Measurements from ENCODE around the gene ISOC2.
A peak's percentile ranks its signal among the peaks of the same experiment; 100 is the strongest.
"Not testable (repeated sequence)": the region's sequence is repeated elsewhere in the genome, so short reads cannot be mapped to it uniquely, and the experiment has no call there.

ISOC2 gene

DNA sequence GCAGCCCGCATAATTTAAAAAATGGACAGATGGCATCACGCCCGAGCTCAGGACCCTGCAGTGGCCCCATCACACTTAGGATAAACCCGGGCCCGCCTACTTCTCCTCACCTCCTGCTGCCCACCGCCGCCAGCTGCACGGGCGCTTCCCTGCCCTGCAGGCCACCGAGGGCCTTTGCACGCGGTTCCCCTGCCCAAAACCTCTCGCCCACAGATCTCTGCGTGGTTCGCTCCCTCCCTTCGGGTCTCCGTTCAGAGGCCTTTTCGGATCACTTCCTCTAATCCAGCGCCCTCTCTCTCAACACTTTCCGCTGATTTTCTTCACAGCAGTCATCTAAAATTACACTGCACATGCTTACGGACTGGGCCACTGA is 20.1 kb downstream of the ISOC2 start:
- Histone ChIP-seq H3K27me3 (ENCODE audit: low read depth) (peaks cover 42% of the 10 kb centered on the region), H3K4me1 (no peaks in the 10 kb centered on the region), H3K9me3 (no peaks in the 10 kb centered on the region), H3K36me3 (replicated peaks) (no peaks in the 10 kb centered on the region), H3K4me3 (no peak overlapping the region)
- no peak for DNase-seq (ENCODE audit: low spot score in 2 of 2)
- in situ Hi-C loops (cut with MboI; ENCODE audit: low sequenced_read_pairs): no loop called here

DNA sequence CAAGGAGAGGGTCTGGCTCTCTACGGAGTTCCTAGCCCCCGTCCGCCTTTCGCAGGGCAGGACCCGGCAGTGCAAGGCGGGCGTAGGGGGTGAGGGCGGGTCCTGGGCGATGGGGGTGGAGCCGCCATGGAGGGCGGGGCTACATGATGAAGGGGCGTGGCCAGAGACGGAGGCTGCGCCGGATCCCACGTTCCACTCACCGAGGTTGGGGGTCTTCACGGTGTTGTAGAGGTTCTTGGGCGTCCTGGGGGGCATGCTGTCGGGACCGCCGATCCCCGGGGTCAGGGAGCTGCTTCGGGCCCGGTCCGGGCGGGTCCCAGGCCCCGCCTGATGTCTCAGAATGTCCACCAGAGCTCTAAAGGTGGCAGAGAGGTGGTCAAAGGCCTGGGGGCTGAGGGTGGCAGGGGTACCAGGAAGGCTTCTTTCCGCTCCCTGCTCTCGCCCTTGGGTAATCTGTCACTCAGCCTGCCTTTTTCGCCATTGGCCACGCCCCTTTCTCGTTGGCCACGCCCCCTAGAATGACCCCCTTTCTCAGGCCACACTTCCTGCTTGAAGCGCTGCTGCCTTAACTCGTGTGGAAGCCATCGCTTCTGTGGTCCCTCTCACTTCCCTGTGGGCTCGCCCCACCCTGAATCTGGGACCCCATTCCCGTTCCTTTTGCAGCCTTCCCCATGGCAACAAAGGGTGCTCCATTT is 20.9 kb downstream of the ISOC2 start:
- Histone ChIP-seq H3K4me1 (no peaks in the 10 kb centered on the region), H3K27me3 (ENCODE audit: low read depth) (peaks cover 40% of the 10 kb centered on the region), H3K9me3 (no peaks in the 10 kb centered on the region), H3K4me3 (no peak overlapping the region), H3K36me3 (replicated peaks) (no peaks in the 10 kb centered on the region)
- peak in 1 of 2 experiments; percentile 63 for DNase-seq (ENCODE audit: low spot score in 2 of 2)
- in situ Hi-C loops (cut with MboI; ENCODE audit: low sequenced_read_pairs): no loop called here

DNA sequence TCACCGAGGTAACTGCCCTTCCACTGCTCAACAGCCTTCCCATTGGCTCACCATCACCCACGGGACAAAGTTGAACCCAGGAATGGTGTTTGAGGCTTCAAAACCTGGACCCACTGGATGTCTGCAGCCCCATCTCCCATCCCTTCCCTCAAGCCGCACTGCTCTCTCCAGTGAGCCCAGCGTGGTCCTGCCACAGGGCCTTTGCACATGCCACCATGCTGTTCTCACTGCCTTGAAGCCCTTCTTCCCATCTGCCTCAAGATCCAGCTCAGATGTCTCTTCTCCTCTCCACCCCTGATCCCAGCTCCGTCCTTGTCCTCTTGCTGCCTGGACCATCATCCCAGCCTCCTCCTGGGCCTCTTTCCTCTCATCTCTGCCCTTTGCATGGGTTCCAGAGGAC is 22.4 kb downstream of the ISOC2 start:
- no peaks in the 10 kb centered on the region for H3K9me3 ChIP-seq
- no peak overlapping the region for H3K4me3 ChIP-seq
- DNase-seq (ENCODE audit: low spot score in 2 of 2): no peak
- H3K4me1 ChIP-seq: no peaks in the 10 kb centered on the region
- in situ Hi-C loops (cut with MboI; ENCODE audit: low sequenced_read_pairs): no loop called here
- peaks cover 27% of the 10 kb centered on the region for H3K27me3 ChIP-seq (ENCODE audit: low read depth)
- no peaks in the 10 kb centered on the region for H3K36me3 ChIP-seq (replicated peaks)

DNA sequence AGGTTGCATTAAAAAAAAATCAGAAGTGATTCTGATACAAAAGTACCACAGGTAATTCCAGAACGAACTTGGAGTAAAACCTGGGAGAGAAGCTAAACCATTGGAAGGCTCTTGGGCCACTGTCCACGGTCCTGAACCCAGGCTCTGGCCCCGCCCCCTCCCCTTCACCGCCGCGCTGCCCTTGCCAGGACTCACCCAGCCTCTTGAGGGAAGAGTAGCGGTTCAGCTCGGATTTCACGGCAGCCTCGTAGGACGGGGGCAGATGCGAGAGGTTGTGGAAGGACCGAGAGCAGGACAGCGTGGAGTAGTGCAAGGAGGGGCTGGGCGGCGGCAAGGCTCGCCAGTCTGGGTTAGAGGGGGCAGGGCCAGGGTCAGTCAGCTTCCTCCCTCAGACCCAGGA is 24.0 kb downstream of the ISOC2 start:
- Histone ChIP-seq H3K4me1 (no peaks in the 10 kb centered on the region), H3K4me3 (no peak overlapping the region), H3K27me3 (ENCODE audit: low read depth) (peaks cover 17% of the 10 kb centered on the region), H3K9me3 (no peaks in the 10 kb centered on the region), H3K36me3 (replicated peaks) (no peaks in the 10 kb centered on the region)
- in situ Hi-C loops (cut with MboI; ENCODE audit: low sequenced_read_pairs): no loop called here
- DNase-seq (ENCODE audit: low spot score in 2 of 2): peak; percentile 51 to 84

- DNase-seq (ENCODE audit: low spot score in 2 of 2): no peak
- in situ Hi-C loops (cut with MboI; ENCODE audit: low sequenced_read_pairs): no loop called here
- no peaks in the 10 kb centered on the region for H3K9me3 ChIP-seq
- no peaks in the 10 kb centered on the region for H3K36me3 ChIP-seq (replicated peaks)
- H3K4me3 ChIP-seq: no peak overlapping the region
- no peaks in the 10 kb centered on the region for H3K4me1 ChIP-seq
- H3K27me3 ChIP-seq (ENCODE audit: low read depth): peaks cover 14% of the 10 kb centered on the region
Observed at GRCh38 chr19:55436847-55437246, 24.6 kb downstream of the ISOC2 start.

DNA sequence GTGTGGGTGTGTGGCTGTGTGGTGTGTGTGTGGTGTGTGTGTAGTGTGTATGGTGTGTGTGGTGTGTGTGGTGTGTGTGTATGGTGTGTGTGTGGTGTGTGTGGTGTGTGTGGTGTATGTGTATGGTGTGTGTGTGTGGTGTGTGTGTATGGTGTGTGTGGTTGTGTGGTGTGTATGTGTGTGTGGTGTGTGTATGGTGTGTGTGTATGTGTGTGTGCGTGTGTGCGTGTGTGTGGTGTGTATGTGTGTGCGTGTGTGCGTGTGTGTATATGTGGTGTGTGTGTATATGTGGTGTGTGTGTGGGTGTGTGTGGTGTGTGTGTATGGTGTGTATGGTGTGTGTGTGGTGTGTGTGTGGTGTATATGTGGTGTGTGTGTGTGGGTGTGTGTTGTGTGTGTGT is 26.4 kb downstream of the ISOC2 start:
- DNase-seq (ENCODE audit: low spot score in 2 of 2): no peak
- in situ Hi-C loops (cut with MboI; ENCODE audit: low sequenced_read_pairs): no loop called here
- no peaks in the 10 kb centered on the region for H3K27me3 ChIP-seq (ENCODE audit: low read depth)
- H3K4me1 ChIP-seq: no peaks in the 10 kb centered on the region
- no peak overlapping the region for H3K4me3 ChIP-seq
- H3K9me3 ChIP-seq: no peaks in the 10 kb centered on the region
- H3K36me3 ChIP-seq (replicated peaks): no peaks in the 10 kb centered on the region

DNA sequence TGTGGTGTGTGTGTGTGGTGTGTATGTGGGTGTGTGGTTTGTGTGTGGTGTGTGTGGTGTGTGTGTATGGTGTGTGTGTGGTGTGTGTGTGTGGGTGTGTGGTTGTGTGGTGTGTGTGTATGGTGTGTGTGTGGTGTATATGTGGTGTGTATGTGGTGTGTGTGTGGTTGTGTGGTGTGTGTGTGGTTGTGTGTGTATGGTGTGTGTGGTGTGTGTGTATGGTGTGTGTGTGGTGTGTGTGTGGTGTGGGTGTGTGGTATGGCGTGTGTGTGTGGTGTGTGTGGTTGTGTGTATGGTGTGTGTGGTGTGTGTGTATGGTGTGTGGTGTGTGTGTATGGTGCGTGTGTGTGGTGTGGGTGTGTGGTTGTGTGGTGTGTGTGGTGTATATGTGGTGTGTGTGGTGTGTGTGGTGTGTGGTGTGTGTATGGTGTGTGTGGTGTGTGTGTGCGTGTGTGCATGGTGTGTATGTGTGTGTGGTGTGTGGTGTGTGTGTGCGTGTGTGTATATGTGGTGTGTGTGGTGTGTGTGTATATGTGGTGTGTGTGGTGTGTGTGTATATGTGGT is 27.0 kb downstream of the ISOC2 start:
- Histone ChIP-seq H3K4me1 (no peaks in the 10 kb centered on the region), H3K4me3 (no peak overlapping the region), H3K36me3 (replicated peaks) (no peaks in the 10 kb centered on the region), H3K9me3 (no peaks in the 10 kb centered on the region), H3K27me3 (ENCODE audit: low read depth) (no peaks in the 10 kb centered on the region)
- no peak for DNase-seq (ENCODE audit: low spot score in 2 of 2)
- in situ Hi-C loops (cut with MboI; ENCODE audit: low sequenced_read_pairs): no loop called here

GRCh38 chr19:55433292-55433691 is 28.1 kb downstream of the ISOC2 start:
- no peaks in the 10 kb centered on the region for H3K27me3 ChIP-seq (ENCODE audit: low read depth)
- H3K4me1 ChIP-seq: no peaks in the 10 kb centered on the region
- DNase-seq (ENCODE audit: low spot score in 2 of 2): no peak
- in situ Hi-C loops (cut with MboI; ENCODE audit: low sequenced_read_pairs): no loop called here
- no peak overlapping the region for H3K4me3 ChIP-seq
- H3K9me3 ChIP-seq: no peaks in the 10 kb centered on the region
- no peaks in the 10 kb centered on the region for H3K36me3 ChIP-seq (replicated peaks)

DNA sequence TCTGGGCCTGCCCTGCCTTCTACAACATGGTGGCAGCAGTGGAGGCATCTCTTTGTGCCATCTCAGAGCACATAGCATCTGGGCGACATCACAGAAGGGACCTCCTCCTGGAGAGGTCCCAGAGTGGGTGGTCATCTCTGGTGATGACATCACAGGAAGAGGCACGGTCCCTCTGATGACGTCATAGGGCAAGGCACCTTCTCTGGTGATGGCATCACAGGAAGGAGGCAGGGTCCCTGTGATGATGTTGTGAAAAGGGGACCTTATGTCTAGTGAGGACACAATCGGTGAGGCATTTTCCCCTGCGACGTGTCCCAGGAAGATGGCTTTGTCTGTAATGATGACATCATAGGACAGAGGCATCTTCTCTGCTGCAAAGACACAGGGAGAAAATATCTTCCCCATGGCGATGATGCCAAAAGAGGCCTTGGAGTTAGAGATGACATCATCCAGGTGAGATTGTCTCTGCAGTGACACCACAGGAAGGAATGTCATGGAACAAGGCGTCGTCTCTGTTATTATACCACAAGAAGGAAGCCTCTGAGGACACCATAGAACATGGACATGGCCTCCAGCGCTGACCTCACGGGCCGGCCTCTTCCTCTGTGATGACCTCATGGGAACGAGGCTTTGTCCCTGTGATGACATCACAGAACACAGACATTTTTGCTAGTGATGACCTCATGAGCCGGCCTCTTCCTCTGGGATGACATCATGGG is 29.0 kb downstream of the ISOC2 start:
- Histone ChIP-seq H3K4me1 (no peaks in the 10 kb centered on the region), H3K9me3 (no peaks in the 10 kb centered on the region), H3K4me3 (no peak overlapping the region), H3K27me3 (ENCODE audit: low read depth) (no peaks in the 10 kb centered on the region), H3K36me3 (replicated peaks) (no peaks in the 10 kb centered on the region)
- DNase-seq (ENCODE audit: low spot score in 2 of 2): no peak
- in situ Hi-C loops (cut with MboI; ENCODE audit: low sequenced_read_pairs): no loop called here

DNA sequence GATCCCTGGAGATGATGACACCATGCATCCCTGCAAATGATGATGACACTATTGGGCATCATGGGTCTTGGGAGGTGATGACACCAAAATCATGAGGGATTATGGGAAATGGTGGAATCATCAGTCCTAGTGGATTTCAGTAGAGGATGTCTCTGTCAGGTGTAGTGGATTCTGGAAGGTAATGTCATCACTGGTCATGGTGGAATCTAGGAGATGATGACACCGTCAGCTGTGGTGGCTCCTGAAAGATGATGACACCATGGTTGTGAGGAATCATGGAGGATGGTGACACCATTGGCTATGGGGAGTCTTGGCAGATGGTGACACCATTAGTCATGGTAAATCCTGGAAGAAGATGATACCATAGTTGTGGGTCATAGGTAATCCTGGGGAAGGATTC is 30.3 kb downstream of the ISOC2 start:
- Histone ChIP-seq H3K4me3 (no peak overlapping the region), H3K27me3 (ENCODE audit: low read depth) (no peaks in the 10 kb centered on the region), H3K9me3 (no peaks in the 10 kb centered on the region), H3K4me1 (no peaks in the 10 kb centered on the region), H3K36me3 (replicated peaks) (no peaks in the 10 kb centered on the region)
- DNase-seq (ENCODE audit: low spot score in 2 of 2): no peak
- in situ Hi-C loops (cut with MboI; ENCODE audit: low sequenced_read_pairs): no loop called here

DNA sequence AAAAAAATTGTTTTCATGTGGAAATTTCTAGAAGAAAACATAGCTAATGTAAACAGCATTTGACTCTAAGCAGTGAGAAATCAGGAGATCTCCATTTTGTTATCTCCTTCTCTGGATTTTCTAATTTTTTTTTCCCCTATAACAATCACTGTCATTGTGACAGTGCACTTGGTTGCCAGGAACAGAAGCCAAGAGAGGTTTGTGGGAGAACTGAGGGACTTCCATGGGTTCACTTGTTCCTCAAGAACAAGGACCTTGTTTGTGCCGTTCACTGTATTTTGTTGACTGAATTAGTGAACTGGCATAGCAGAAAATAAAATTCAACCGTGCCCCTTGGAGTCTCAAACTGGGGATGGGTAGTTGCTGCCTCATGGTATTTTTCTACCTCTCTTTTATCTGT is 35.4 kb downstream of the ISOC2 start:
- H3K36me3 ChIP-seq (replicated peaks): no peaks in the 10 kb centered on the region
- H3K27me3 ChIP-seq (ENCODE audit: low read depth): no peaks in the 10 kb centered on the region; the same call in 1 of the 2 replicates
- H3K4me1 ChIP-seq: no peaks in the 10 kb centered on the region
- H3K9me3 ChIP-seq: no peaks in the 10 kb centered on the region
- in situ Hi-C loops (cut with MboI; ENCODE audit: low sequenced_read_pairs): no loop called here
- no peak for DNase-seq (ENCODE audit: low spot score in 2 of 2)
- H3K4me3 ChIP-seq: no peak overlapping the region

DNA sequence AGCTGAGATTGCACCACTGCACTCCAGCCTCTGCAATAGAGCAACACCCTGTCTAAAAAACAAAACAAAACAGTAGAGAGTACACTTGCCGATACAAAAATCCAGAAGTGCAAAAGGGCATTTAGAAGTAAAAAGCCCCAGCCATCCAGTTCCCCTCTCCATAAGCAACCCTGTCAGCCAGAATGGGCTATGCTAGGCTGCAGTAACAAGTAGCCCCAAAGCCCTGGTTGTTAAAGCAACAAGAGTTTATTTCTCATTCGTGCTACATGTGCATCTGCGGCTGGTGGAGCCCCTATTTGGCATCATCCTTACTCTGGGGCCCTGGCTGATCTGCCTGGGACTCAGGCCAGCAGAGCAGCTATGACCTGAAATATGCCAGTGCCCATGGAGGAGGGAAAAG is 36.9 kb downstream of the ISOC2 start:
- in situ Hi-C loops (cut with MboI; ENCODE audit: low sequenced_read_pairs): no loop called here
- DNase-seq (ENCODE audit: low spot score in 2 of 2): no peak

GRCh38 chr19:55423225-55424005 is 38.0 kb downstream of the ISOC2 start:
- no peaks in the 10 kb centered on the region for H3K4me1 ChIP-seq
- in situ Hi-C loops (cut with MboI; ENCODE audit: low sequenced_read_pairs): no loop called here

More for the DNA sequence above, 36.9 kb downstream of the ISOC2 start:
- Histone ChIP-seq H3K9me3 (no peaks in the 10 kb centered on the region), H3K27me3 (ENCODE audit: low read depth) (no peaks in the 10 kb centered on the region; the same call in 1 of the 2 replicates), H3K36me3 (replicated peaks) (no peaks in the 10 kb centered on the region), H3K4me3 (no peak overlapping the region), H3K4me1 (no peaks in the 10 kb centered on the region)

GRCh38 chr19:55421281-55421680 is 40.2 kb downstream of the ISOC2 start:
- H3K36me3 ChIP-seq (replicated peaks); DNase-seq (ENCODE audit: low spot score in 2 of 2); H3K4me3 ChIP-seq; H3K4me1 ChIP-seq; H3K9me3 ChIP-seq; in situ Hi-C loops (cut with MboI; ENCODE audit: low sequenced_read_pairs); H3K27me3 ChIP-seq (ENCODE audit: low read depth): not testable (repeated sequence)

More at GRCh38 chr19:55423225-55424005, 38.0 kb downstream of the ISOC2 start:
- no peaks in the 10 kb centered on the region for H3K9me3 ChIP-seq
- H3K27me3 ChIP-seq (ENCODE audit: low read depth): no peaks in the 10 kb centered on the region; the same call in 1 of the 2 replicates
- no peaks in the 10 kb centered on the region for H3K36me3 ChIP-seq (replicated peaks)
- no peak overlapping the region for H3K4me3 ChIP-seq
- DNase-seq (ENCODE audit: low spot score in 2 of 2): no peak
